Testis (tissue), 3 donors: ENCODE measurements around the gene ZFYVE21. TPM values are rescaled to one million over a fixed set of nuclear protein-coding genes. Genes with fewer than 3 reads are reported as not detected.

Source experiments
- DNase-seq: peaks from one replicate; pipeline ENCODE4 v3.0.0-alpha.2; 2019
- H3K27ac ChIP-seq, 2 donors: fragments of 200-600 bp; sonication (generic); one replicate each; pipeline ENCODE4 v1.5.1; 2019
- H3K27me3 ChIP-seq: fragments of 200-600 bp; sonication (generic); one replicate; pipeline ENCODE4 v1.5.1; 2019
- H3K36me3 ChIP-seq: fragments of 200-600 bp; sonication (generic); one replicate; pipeline ENCODE4 v1.5.1; 2017; ENCODE audit warnings: low read depth; ENCODE audit errors: missing control alignments
- H3K4me1 ChIP-seq: fragments of 200-600 bp; sonication (generic); one replicate; pipeline ENCODE4 v1.5.1; 2019
- H3K4me3 ChIP-seq, 2 donors: fragments of 200-600 bp; sonication (generic); one replicate each; pipeline ENCODE4 v1.5.1; 2017 to 2019
- H3K9me3 ChIP-seq: fragments of 200-600 bp; sonication (generic); one replicate; pipeline ENCODE4 v1.5.1; 2017
- POLR2A ChIP-seq: fragments of 450-650 bp; IDR thresholded peaks from one replicate; pipeline ENCODE4 v1.6.1; 2017; ENCODE audit warnings: antibody characterized with exemption, mild to moderate bottlenecking, moderate library complexity
- WGBS, 2 donors: methylation state at CpG; one replicate each; pipeline ENCODE4 v1.1.5; 2018; 5-methylcytosine and 5-hydroxymethylcytosine counted together
- intact Hi-C: fragments of 100-400 bp; cut with DNase I; formaldehyde crosslinking; loops from one replicate; pipeline ENCODE4 v1.15.1; 2023; ENCODE audit warnings: low total_unique reads
- polyA plus RNA-seq: library from polyadenylated mRNA; stranded (reverse); fragments of 350-450 nt; fragmentation: Illumina TruSeq; extraction: RNeasy Lipid Tissue Mini Kit (QIAGEN cat#74804); gene quantifications from one replicate; pipeline ENCODE4 v1.2.3, GENCODE V29; 2014; ENCODE audit warnings: low read depth, low replicate concordance; ENCODE audit not compliant: insufficient read depth
- total RNA-seq, 2 donors: library from RNA; depleted of rRNA; stranded (reverse); fragments of >200 nt; gene quantifications; one replicate each; pipeline ENCODE4 v1.2.3, GENCODE V29; 2016
- TF ChIP-seq, protein P1 (sequence below), 3 experiments: fragments of 450-650 bp in 2 of 3; fragments of 200-600 bp in 1 of 3; sonication (generic) in 1 of 3; IDR thresholded peaks; one replicate each; pipeline ENCODE4 v1.5.1; 2016 to 2019; ENCODE audit warnings: antibody characterized with exemption in 3 of 3, mild to moderate bottlenecking in 2 of 3, moderate library complexity in 1 of 3

Gene ZFYVE21
- total and polyA plus RNA-seq, 3 donors from 2014 or later, result 86.4 to 251 (median 194) TPM

DNA sequence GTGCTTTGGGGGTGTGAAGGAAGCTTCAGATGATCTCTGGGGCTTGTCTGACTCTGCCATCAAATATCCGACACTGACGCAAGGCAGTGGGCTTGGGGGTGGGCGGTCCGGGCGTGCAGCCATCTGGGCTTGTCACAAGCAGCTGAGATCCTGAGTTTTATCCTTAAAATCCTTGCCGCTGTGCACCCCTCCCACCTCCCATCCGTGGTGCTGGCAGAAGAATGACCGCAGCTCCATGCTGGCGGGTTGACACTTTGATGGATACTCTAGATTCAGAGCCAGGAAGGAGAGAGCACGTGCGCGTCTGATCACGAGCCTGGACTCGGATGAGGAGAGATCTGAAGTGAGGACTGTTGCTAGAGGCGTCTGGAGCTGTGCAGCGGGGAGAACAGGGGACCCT lies 3.0 kb downstream of the ZFYVE21 start:
- H3K4me3 ChIP-seq, result no peak overlapping the region
- no peak for DNase-seq
- no peak for TF ChIP-seq POLR2A
- TF ChIP-seq, protein P1, sequence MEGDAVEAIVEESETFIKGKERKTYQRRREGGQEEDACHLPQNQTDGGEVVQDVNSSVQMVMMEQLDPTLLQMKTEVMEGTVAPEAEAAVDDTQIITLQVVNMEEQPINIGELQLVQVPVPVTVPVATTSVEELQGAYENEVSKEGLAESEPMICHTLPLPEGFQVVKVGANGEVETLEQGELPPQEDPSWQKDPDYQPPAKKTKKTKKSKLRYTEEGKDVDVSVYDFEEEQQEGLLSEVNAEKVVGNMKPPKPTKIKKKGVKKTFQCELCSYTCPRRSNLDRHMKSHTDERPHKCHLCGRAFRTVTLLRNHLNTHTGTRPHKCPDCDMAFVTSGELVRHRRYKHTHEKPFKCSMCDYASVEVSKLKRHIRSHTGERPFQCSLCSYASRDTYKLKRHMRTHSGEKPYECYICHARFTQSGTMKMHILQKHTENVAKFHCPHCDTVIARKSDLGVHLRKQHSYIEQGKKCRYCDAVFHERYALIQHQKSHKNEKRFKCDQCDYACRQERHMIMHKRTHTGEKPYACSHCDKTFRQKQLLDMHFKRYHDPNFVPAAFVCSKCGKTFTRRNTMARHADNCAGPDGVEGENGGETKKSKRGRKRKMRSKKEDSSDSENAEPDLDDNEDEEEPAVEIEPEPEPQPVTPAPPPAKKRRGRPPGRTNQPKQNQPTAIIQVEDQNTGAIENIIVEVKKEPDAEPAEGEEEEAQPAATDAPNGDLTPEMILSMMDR (IDR thresholded peaks at IDR 0.05), result no peak
- H3K27ac ChIP-seq, result no peak overlapping the region
- no peaks in the 10 kb centered on the region for H3K27me3 ChIP-seq
- peaks cover 36% of the 10 kb centered on the region for H3K4me1 ChIP-seq
- no peaks in the 10 kb centered on the region for H3K36me3 ChIP-seq
- intact Hi-C loops, result no loop called here
- H3K9me3 ChIP-seq, result no peaks in the 10 kb centered on the region
- WGBS, 2 donors, result 74 to 87% methylated on average over 9 to 16 of the region's 16 CpGs

DNA sequence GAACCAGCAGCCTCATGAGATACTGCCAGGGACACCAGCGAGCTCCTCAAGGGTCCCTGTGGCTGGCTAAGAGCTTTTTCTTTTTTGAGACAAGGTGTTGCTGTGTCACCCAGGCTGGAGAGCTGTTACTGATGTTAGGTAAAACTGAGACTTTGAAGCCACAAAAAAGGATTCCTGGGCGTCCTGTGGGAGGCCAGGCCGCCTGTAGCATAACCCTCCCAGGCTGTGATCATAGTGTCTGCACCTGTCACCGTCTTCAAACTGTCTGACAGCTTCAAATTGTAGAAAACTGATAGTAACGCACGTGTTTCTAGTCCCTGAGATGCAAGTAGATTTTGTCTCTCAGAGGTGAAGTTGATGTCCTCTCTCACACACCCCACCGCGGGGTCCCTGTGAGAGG lies 4.1 kb downstream of the ZFYVE21 start:
- WGBS, 2 donors, result 81 to 86% methylated on average over 8 of the region's 8 CpGs
- Histone ChIP-seq H3K27me3 (no peaks in the 10 kb centered on the region), H3K9me3 (no peaks in the 10 kb centered on the region), H3K27ac (no peak overlapping the region), H3K36me3 (no peaks in the 10 kb centered on the region), H3K4me3 (no peak overlapping the region), H3K4me1 (peaks cover 41% of the 10 kb centered on the region)
- no peak for DNase-seq
- intact Hi-C loops, result no loop called here
- TF ChIP-seq, protein P1 (IDR thresholded peaks at IDR 0.05), result no peak
- no peak for TF ChIP-seq POLR2A

DNA sequence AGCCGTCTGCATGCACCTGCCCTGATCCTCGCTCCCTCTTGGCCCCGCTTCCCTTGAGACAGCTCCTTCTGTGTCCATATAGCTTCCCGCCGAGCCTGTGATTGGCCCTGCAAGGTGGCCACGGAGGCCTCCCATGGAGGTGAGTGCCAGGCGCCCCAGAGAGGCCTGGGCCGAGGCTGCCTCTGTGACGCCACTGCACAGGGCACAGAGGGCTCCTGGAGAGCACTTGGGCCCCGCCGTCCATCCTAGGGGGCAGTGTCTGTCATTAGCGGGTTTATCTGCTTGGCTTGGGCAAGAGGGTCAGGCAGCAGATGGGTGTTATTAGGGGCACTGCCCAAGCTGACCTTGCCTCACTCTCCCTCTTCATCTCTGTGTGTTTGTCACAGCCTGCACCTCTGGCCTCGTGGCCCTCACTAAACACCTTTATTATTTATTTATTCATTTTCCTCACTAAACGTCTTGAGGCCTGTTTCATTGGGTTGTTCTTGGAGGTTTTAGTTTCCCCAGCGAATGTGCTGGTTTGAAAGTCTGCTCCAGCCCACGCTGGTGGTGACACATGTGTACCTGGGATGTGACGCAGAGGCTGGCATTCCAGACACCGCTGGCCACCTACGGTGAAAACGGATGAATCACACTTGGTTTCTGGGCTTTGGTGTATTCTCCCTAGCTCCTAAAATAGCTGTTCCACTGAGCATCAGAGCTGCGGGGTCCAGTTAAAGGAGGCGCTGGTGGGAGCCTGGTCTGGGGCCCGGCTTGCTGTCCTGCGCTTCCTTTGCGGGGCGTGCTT lies 5.9 kb downstream of the ZFYVE21 start:
- Histone ChIP-seq H3K4me3 (no peak overlapping the region), H3K36me3 (no peaks in the 10 kb centered on the region), H3K9me3 (no peaks in the 10 kb centered on the region), H3K27me3 (no peaks in the 10 kb centered on the region), H3K27ac (peak overlapping the region in 1 of 2 donors; percentile 77), H3K4me1 (peaks cover 56% of the 10 kb centered on the region)
- DNase-seq, result no peak
- WGBS, 2 donors, result 80 to 89% methylated on average over 25 to 26 of the region's 26 CpGs
- intact Hi-C loops, result no loop called here
- TF ChIP-seq, protein P1 (IDR thresholded peaks at IDR 0.05), result no peak
- TF ChIP-seq POLR2A, result no peak

DNA sequence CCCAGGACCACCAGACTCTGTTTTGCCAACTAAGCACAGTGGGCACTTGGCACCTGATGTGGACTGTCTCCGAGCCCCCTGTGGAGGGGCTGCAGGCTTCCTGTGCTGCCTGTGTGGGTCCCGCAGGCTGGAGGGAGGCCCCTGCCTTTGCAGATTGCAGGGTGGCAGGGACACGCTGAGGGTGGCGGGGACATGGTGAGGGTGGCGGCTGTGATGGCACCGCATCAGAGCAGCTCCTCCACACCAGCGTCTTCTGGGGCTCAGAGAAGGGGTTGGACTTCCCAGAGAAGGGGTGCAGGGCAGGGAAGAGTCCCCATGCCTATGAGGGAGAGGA lies 8.1 kb downstream of the ZFYVE21 start:
- intact Hi-C loops, result no loop called here
- Histone ChIP-seq H3K4me1 (peaks cover 49% of the 10 kb centered on the region), H3K36me3 (no peaks in the 10 kb centered on the region), H3K27me3 (no peaks in the 10 kb centered on the region), H3K4me3 (no peak overlapping the region), H3K27ac (peak overlapping the region; percentile 77 to 91), H3K9me3 (no peaks in the 10 kb centered on the region)
- DNase-seq, result no peak
- 55 to 73% methylated on average over 7 of the region's 7 CpGs for WGBS, 2 donors
- no peak for TF ChIP-seq POLR2A
- TF ChIP-seq, protein P1 (IDR thresholded peaks at IDR 0.05), result no peak

DNA sequence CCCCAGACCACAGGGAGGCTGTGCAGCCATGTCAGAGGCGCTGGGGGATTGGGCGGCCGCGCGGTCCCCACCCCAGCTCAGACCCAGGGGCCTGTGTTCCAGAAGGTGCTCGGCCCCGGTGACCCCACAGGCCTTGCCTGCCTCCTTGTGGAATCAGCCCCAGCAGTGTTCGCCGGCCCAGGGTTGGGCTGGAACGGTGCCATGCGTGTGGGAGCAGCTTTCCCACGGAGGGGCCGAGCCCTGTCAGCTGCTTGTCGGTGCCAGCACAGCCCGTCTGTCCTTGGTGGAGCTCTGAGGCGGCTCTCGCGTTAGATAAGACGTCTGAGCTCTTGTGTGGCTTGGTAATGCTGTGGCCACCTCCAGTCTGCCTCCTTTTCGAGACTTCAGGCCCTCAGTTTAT lies 8.5 kb downstream of the ZFYVE21 start:
- Histone ChIP-seq H3K4me3 (no peak overlapping the region), H3K9me3 (no peaks in the 10 kb centered on the region), H3K27ac (peak overlapping the region; percentile 77 to 91), H3K36me3 (no peaks in the 10 kb centered on the region), H3K4me1 (peaks cover 53% of the 10 kb centered on the region), H3K27me3 (no peaks in the 10 kb centered on the region)
- peak; percentile 95 for DNase-seq
- 32 to 42% methylated on average over 6 to 19 of the region's 20 CpGs for WGBS, 2 donors
- intact Hi-C loops, result no loop called here
- TF ChIP-seq, protein P1 (IDR thresholded peaks at IDR 0.05), result no peak
- no peak for TF ChIP-seq POLR2A
